ENCODE measurements around the gene GTF2F1. TPM values are rescaled to one million over a fixed set of nuclear protein-coding genes. Genes with fewer than 3 reads are reported as not detected.

Gene GTF2F1
- total RNA-seq, 4 donors from 2014 or later = 50.8 to 57.0 (median 51.4) TPM

GRCh38 chr19:6376512-6377190, 16.3 kb downstream of the GTF2F1 start:
- 76 to 80% methylated on average over 16 to 19 of the region's 19 CpGs for WGBS, 2 donors
- Histone ChIP-seq H3K4me1 (peaks cover 20 to 28% of the 10 kb centered on the region in 2 donors), H3K9me3 (no peaks in the 10 kb centered on the region), H3K27ac (peak overlapping the region in 1 of 3 donors; percentile 66), H3K4me3 (replicated peaks in 1 of 3) (no peak overlapping the region), H3K36me3 (peaks cover 26 to 32% of the 10 kb centered on the region in 2 donors), H3K27me3 (no peaks in the 10 kb centered on the region)
- DNase-seq = no peak
- TF ChIP-seq CTCF (IDR thresholded peaks at IDR 0.05) (no peak), POLR2A (IDR thresholded peaks at IDR 0.05) (no peak)
- intact Hi-C loops (cut with DNase I) = loop anchor here (10.0 kb wide), 1 partner anchor 48 kb away; the partner anchor contains the start of gene KHSRP

GRCh38 chr19:6375411-6376010, 17.5 kb downstream of the GTF2F1 start, which contains the start of gene PSPN:
PSPN (minus strand) TSS chr19:6375933; CDS start chr19:6375849, 84 bp downstream.
- no peak for DNase-seq
- peaks cover 20 to 28% of the 10 kb centered on the region in 2 donors for H3K4me1 ChIP-seq
- no peaks in the 10 kb centered on the region for H3K27me3 ChIP-seq
- H3K27ac ChIP-seq = no peak within 1 kb of the TSS
- WGBS, 2 donors = 88 to 94% methylated on average over 18 to 23 of the region's 25 CpGs
- H3K9me3 ChIP-seq = no peaks in the 10 kb centered on the region
- intact Hi-C loops (cut with DNase I) = loop anchor here (10.0 kb wide), 1 partner anchor 49 kb away; the partner anchor contains the start of gene KHSRP
- peaks cover 15 to 21% of the 10 kb centered on the region in 2 donors for H3K36me3 ChIP-seq
- no peak within 1 kb of the TSS for H3K4me3 ChIP-seq (replicated peaks in 1 of 3)
- TF ChIP-seq POLR2A (IDR thresholded peaks at IDR 0.05) = no peak
- TF ChIP-seq CTCF (IDR thresholded peaks at IDR 0.05) = no peak

GRCh38 chr19:6374711-6375410, 18.1 kb downstream of the GTF2F1 start:
- peaks cover 8 to 15% of the 10 kb centered on the region in 2 donors for H3K36me3 ChIP-seq
- no peaks in the 10 kb centered on the region for H3K9me3 ChIP-seq
- WGBS, 2 donors = 86 to 87% methylated on average over 5 to 14 of the region's 29 CpGs
- intact Hi-C loops (cut with DNase I) = loop anchor here (10.0 kb wide), 1 partner anchor 50 kb away; the partner anchor contains the start of gene KHSRP
- no peak overlapping the region for H3K4me3 ChIP-seq (replicated peaks in 1 of 3)
- no peak for TF ChIP-seq POLR2A (IDR thresholded peaks at IDR 0.05)
- no peak for TF ChIP-seq CTCF (IDR thresholded peaks at IDR 0.05)
- no peak overlapping the region for H3K27ac ChIP-seq
- no peak for DNase-seq
- H3K4me1 ChIP-seq = peaks cover 20 to 28% of the 10 kb centered on the region in 2 donors
- H3K27me3 ChIP-seq = no peaks in the 10 kb centered on the region

DNA sequence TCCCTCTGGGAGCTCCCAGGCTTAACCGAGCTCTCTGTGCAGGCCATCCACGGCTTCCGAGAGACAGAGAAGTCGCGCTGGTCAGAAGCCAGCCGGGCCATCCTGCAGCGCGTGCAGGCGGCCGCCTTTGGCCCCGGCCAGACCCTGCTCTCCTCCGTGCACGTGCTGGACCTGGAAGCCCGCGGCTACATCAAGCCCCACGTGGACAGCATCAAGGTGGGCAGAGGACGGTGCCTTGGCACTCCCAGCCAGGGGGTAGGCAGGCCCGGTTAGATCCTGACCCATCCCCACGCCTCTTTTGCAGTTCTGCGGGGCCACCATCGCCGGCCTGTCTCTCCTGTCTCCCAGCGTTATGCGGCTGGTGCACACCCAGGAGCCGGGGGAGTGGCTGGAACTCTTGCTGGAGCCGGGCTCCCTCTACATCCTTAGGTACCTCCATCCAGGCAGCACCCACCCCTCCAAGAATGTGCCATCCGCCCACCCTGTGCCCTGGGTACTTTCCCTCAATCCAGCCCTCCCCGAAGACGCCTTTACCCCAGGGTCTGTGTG, 18.7 kb downstream of the GTF2F1 start:
- TF ChIP-seq POLR2A (IDR thresholded peaks at IDR 0.05) (no peak), CTCF (IDR thresholded peaks at IDR 0.05) (no peak)

More for the DNA sequence above, 18.7 kb downstream of the GTF2F1 start:
- H3K9me3 ChIP-seq = no peaks in the 10 kb centered on the region
- H3K36me3 ChIP-seq = peaks cover 3 to 11% of the 10 kb centered on the region in 2 donors
- intact Hi-C loops (cut with DNase I) = loop anchor here (10.0 kb wide), 1 partner anchor 51 kb away; the partner anchor contains the start of gene KHSRP
- peaks cover 20 to 28% of the 10 kb centered on the region in 2 donors for H3K4me1 ChIP-seq
- H3K27ac ChIP-seq = peak overlapping the region in 1 of 3 donors; percentile 48
- WGBS, 2 donors = 74 to 75% methylated on average over 19 to 21 of the region's 29 CpGs
- no peaks in the 10 kb centered on the region for H3K27me3 ChIP-seq
- no peak overlapping the region for H3K4me3 ChIP-seq (replicated peaks in 1 of 3)
- no peak for DNase-seq

Measured in thyroid gland (tissue), 4 donors.